Upper lobe of right lung (tissue), 1 donor: Measurements from ENCODE around the gene DCST1. TPM values are rescaled to one million over a fixed set of nuclear protein-coding genes. Genes with fewer than 3 reads are reported as not detected.

Source experiments
- ATAC-seq: fragments of 200-7000 bp; cut with Tn5 transposase; one replicate; pipeline ENCODE4 v1.9.1; 2020; ENCODE audit warnings: mild to moderate bottlenecking, moderate library complexity
- DNase-seq: peaks from one replicate; pipeline ENCODE4 v3.0.0-alpha.2; 2020
- H3K27ac ChIP-seq: fragments of 200-600 bp; one replicate; pipeline ENCODE4 v1.8.0; 2022
- H3K27me3 ChIP-seq: fragments of 200-600 bp; one replicate; pipeline ENCODE4 v1.8.0; 2022; ENCODE audit warnings: mild to moderate bottlenecking
- H3K36me3 ChIP-seq: fragments of 200-600 bp; one replicate; pipeline ENCODE4 v1.8.0; 2022
- H3K4me1 ChIP-seq: fragments of 200-600 bp; one replicate; pipeline ENCODE4 v1.8.0; 2022
- H3K4me3 ChIP-seq: fragments of 200-600 bp; one replicate; pipeline ENCODE4 v1.8.0; 2022; ENCODE audit warnings: mild to moderate bottlenecking
- H3K9me3 ChIP-seq: fragments of 200-600 bp; one replicate; pipeline ENCODE4 v1.8.0; 2022
- CTCF ChIP-seq: fragments of 200-600 bp; IDR thresholded peaks from one replicate; pipeline ENCODE4 v1.8.0; 2022; ENCODE audit warnings: antibody characterized with exemption
- intact Hi-C: fragments of 100-400 bp; cut with DNase I; formaldehyde crosslinking; loops from one replicate; pipeline ENCODE4 v1.11.0; 2022
- total RNA-seq: library from RNA; stranded (reverse); fragmentation: NEBNext Ultra II Directional; extraction: Animal tissue kit (Norgen Biotek cat#: 25700); gene quantifications from one replicate; pipeline ENCODE4 v1.2.1, GENCODE V29; 2021
- donor health status: DM: no; HTN: yes; CAD: no; lungs with severe emphysema.

The DCST1 gene
- total RNA-seq, 1 donor from 2014 or later: not detected

- Histone ChIP-seq H3K4me1 (peaks cover 37% of the 10 kb centered on the region), H3K27ac (peak overlapping the region; percentile 90), H3K27me3 (no peaks in the 10 kb centered on the region), H3K4me3 (peak overlapping the region; percentile 88), H3K9me3 (no peaks in the 10 kb centered on the region), H3K36me3 (no peaks in the 10 kb centered on the region)
- DNase-seq: peak; percentile 98
- intact Hi-C loops: no loop called here
- ATAC-seq: peak; percentile 72
- no peak for TF ChIP-seq CTCF
These were observed 32.7 kb upstream of the DCST1 start for GRCh38 chr1:155000726-155001424.

GRCh38 chr1:155001425-155001674 lies 32.3 kb upstream of the DCST1 start:
- peaks cover 42% of the 10 kb centered on the region for H3K4me1 ChIP-seq
- intact Hi-C loops: no loop called here

GRCh38 chr1:155001675-155002463 lies 31.8 kb upstream of the DCST1 start:
- no peaks in the 10 kb centered on the region for H3K27me3 ChIP-seq
- H3K27ac ChIP-seq: peak overlapping the region; percentile 90
- H3K9me3 ChIP-seq: no peaks in the 10 kb centered on the region
- DNase-seq (peak; percentile 100), ATAC-seq (peak; percentile 84)
- H3K4me1 ChIP-seq: peaks cover 47% of the 10 kb centered on the region
- H3K4me3 ChIP-seq: peak overlapping the region; percentile 88
- TF ChIP-seq CTCF: peak; percentile 32
- H3K36me3 ChIP-seq: no peaks in the 10 kb centered on the region
- intact Hi-C loops: no loop called here

More at GRCh38 chr1:155001425-155001674, 32.3 kb upstream of the DCST1 start:
- ATAC-seq (no peak), DNase-seq (no peak)
- no peaks in the 10 kb centered on the region for H3K27me3 ChIP-seq
- H3K27ac ChIP-seq: peak overlapping the region; percentile 90
- H3K4me3 ChIP-seq: peak overlapping the region; percentile 88
- no peaks in the 10 kb centered on the region for H3K36me3 ChIP-seq
- no peak for TF ChIP-seq CTCF
- H3K9me3 ChIP-seq: no peaks in the 10 kb centered on the region

- peak within 1 kb of the TSS; percentile 93 for H3K27ac ChIP-seq
- H3K9me3 ChIP-seq: no peaks in the 10 kb centered on the region
- DNase-seq (peak; percentile 87), ATAC-seq (peak; percentile 3)
- peaks cover 55% of the 10 kb centered on the region for H3K4me1 ChIP-seq
- intact Hi-C loops: no loop called here
- H3K4me3 ChIP-seq: peak within 1 kb of the TSS; percentile 88
- no peak for TF ChIP-seq CTCF
- H3K27me3 ChIP-seq: no peaks in the 10 kb centered on the region
- no peaks in the 10 kb centered on the region for H3K36me3 ChIP-seq
These were observed 31.0 kb upstream of the DCST1 start, which contains the start of gene ZBTB7B for GRCh38 chr1:155002464-155003226. Gene ZBTB7B (plus strand): TSS chr1:155002802. CDS start chr1:155014661, 11,859 bp downstream.

- Histone ChIP-seq H3K27ac (peak overlapping the region; percentile 93), H3K27me3 (no peaks in the 10 kb centered on the region), H3K9me3 (no peaks in the 10 kb centered on the region), H3K4me3 (peak overlapping the region; percentile 88), H3K4me1 (peaks cover 61% of the 10 kb centered on the region), H3K36me3 (no peaks in the 10 kb centered on the region)
- intact Hi-C loops: no loop called here
- DNase-seq (no peak), ATAC-seq (no peak)
- no peak for TF ChIP-seq CTCF
These were observed 30.3 kb upstream of the DCST1 start for GRCh38 chr1:155003227-155003765.
